Lower leg skin (tissue), 4 donors: ENCODE measurements around the gene ARHGEF2. TPM values are rescaled to one million over a fixed set of nuclear protein-coding genes. Genes with fewer than 3 reads are reported as not detected.

Experiments used
- DNase-seq, 2 donors: peaks; one replicate each; pipeline ENCODE4 v3.0.0-alpha.2; 2019; ENCODE audit warnings: low spot score in 2 of 2
- H3K4me3 ChIP-seq: fragments of 200-600 bp; sonication (generic); 2 replicates; pipeline ENCODE4 v1.5.1; 2017; ENCODE audit warnings: mild to moderate bottlenecking, low read depth; ENCODE audit not compliant: poor library complexity, severe bottlenecking
- POLR2A ChIP-seq, 2 donors: fragments of 450-650 bp; IDR thresholded peaks; one replicate each; pipeline ENCODE4 v1.6.1; 2016 to 2017; ENCODE audit warnings: antibody characterized with exemption in 2 of 2, mild to moderate bottlenecking in 1 of 2, moderate library complexity in 1 of 2
- WGBS, 2 donors: methylation state at CpG; one replicate each; pipeline ENCODE4 v1.1.5; 2018; 5-methylcytosine and 5-hydroxymethylcytosine counted together
- intact Hi-C: fragments of 100-400 bp; cut with DNase I; formaldehyde crosslinking; loops from one replicate; pipeline ENCODE4 v1.15.0; 2023; ENCODE audit warnings: low total_unique reads
- total RNA-seq, 4 donors: library from RNA; depleted of rRNA; stranded (reverse); fragments of >200 nt; gene quantifications; one replicate each; pipeline ENCODE4 v1.1.0, GENCODE V29; 2016
- TF ChIP-seq, protein P1 (sequence below), 3 donors: fragments of 450-650 bp; IDR thresholded peaks; one replicate each; pipeline ENCODE4 v1.5.1; 2016; ENCODE audit warnings: antibody characterized with exemption in 3 of 3, mild to moderate bottlenecking in 3 of 3, moderate library complexity in 2 of 3

ARHGEF2 gene
- total RNA-seq, 4 donors from 2014 or later = 18.7 to 35.5 (median 28.3) TPM

DNA sequence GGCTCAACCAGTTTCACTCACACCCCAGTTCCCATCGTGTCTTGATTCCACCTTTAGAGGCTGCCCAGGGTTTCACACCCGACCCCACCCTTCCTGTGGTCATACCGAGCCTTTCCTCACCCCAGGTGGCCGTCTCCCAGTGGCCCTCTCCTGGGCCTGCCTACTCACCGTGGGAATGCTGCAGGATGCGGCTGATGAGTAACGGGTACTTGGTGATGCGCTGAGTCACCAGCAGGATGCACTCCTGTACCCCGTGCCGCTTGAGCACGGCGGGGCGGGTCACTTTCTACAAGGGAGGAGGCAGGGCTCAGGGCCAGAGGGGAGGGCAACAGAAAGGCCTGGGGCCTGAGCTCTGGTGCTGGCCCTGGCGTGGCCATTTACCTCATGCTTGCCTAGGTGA, 16.4 kb downstream of the ARHGEF2 start:
- WGBS, 2 donors = 40 to 52% methylated on average over 10 to 13 of the region's 14 CpGs
- peak in 1 of 2 donors; percentile 92 for DNase-seq
- intact Hi-C loops = no loop called here
- H3K4me3 ChIP-seq = no peak overlapping the region
- TF ChIP-seq, protein P1, sequence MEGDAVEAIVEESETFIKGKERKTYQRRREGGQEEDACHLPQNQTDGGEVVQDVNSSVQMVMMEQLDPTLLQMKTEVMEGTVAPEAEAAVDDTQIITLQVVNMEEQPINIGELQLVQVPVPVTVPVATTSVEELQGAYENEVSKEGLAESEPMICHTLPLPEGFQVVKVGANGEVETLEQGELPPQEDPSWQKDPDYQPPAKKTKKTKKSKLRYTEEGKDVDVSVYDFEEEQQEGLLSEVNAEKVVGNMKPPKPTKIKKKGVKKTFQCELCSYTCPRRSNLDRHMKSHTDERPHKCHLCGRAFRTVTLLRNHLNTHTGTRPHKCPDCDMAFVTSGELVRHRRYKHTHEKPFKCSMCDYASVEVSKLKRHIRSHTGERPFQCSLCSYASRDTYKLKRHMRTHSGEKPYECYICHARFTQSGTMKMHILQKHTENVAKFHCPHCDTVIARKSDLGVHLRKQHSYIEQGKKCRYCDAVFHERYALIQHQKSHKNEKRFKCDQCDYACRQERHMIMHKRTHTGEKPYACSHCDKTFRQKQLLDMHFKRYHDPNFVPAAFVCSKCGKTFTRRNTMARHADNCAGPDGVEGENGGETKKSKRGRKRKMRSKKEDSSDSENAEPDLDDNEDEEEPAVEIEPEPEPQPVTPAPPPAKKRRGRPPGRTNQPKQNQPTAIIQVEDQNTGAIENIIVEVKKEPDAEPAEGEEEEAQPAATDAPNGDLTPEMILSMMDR (IDR thresholded peaks at IDR 0.05) = no peak
- no peak for TF ChIP-seq POLR2A (IDR thresholded peaks at IDR 0.05)

DNA sequence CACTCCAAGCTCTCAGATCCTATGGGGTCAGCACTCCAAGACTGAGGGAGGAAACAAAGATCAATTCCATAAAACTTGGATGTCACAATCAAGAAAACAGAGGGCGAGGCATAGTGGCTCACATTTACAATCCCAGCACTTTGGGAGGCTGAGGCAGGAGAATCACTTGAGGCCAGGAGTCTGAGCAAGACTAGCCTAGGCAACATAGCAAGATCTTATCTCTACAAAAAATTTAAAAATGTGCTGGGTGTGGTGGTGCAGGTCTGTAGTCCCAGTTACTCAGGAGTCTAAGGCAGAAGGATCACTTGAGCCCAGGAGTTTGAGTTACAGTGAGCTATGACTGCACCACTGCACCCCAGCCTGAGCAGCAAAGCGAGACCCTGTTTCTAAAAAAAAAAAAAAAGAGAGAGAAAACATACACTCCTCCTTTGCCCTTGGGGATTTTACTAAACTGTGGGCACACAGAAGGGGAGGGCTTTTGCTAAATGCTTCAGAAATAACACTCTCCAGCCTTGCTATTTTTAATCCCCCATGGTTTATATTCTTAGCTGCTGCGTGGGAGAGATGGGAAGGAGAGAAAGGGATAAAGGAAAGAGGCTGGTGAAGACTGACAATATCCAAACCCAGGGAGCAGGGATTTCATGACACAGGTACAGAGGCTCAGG, 18.1 kb downstream of the ARHGEF2 start:
- WGBS, 2 donors = 81 to 88% methylated on average over 3 of the region's 3 CpGs
- no peak for DNase-seq
- intact Hi-C loops = no loop called here
- no peak for TF ChIP-seq POLR2A (IDR thresholded peaks at IDR 0.05)
- TF ChIP-seq, protein P1 (IDR thresholded peaks at IDR 0.05) = no peak
- no peak overlapping the region for H3K4me3 ChIP-seq

DNA sequence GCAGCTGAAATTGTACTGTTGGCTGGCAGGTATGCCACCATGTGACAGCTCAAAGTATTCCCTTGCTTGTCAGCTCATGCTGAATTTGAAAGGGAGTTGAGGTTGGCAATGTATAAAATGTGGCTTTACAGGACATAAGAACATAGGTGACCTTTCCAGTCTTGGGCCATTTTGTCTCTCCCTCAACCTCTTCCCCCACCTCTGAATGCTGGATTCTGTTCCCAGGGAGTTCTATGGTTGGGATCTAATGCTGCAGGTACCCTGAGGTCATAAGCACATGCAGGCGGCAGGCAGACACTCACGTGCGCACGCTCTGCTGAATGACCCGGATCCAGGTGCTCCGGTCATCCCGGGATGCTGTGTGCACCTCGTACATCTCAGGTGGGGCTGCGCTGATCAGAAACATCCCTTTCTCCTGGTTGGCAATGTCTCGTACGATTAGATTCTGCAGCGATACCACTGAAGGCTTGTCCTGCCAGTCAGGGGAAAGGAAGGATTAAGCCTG, 20.9 kb downstream of the ARHGEF2 start:
- WGBS, 2 donors = 90 to 93% methylated on average over 12 of the region's 12 CpGs
- no peak overlapping the region for H3K4me3 ChIP-seq
- TF ChIP-seq POLR2A (IDR thresholded peaks at IDR 0.05) = no peak
- TF ChIP-seq, protein P1 (IDR thresholded peaks at IDR 0.05) = no peak
- intact Hi-C loops = no loop called here
- no peak for DNase-seq

DNA sequence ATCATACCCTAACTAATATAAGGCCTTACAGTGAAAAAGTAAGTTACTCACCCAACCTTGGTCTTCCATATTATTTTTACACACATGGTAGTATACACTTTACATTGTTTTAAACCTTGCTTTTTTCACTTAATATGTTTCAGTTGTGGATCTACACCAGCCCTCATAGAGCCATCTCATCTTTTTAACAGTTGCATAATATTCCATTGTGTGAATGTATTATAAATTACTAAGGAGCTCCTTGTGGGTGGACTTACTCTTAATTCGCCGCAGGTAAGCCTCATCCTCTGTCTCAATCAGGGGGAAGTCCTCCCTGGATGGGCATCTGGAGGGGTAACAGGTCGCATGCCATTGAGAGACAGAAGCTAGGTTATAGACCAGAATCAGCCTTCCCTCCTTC, 23.7 kb downstream of the ARHGEF2 start:
- TF ChIP-seq, protein P1 (IDR thresholded peaks at IDR 0.05) = no peak
- TF ChIP-seq POLR2A (IDR thresholded peaks at IDR 0.05) = no peak
- H3K4me3 ChIP-seq = no peak overlapping the region
- intact Hi-C loops = no loop called here
- WGBS, 2 donors = 95 to 96% methylated on average over 3 of the region's 3 CpGs
- DNase-seq = no peak

DNA sequence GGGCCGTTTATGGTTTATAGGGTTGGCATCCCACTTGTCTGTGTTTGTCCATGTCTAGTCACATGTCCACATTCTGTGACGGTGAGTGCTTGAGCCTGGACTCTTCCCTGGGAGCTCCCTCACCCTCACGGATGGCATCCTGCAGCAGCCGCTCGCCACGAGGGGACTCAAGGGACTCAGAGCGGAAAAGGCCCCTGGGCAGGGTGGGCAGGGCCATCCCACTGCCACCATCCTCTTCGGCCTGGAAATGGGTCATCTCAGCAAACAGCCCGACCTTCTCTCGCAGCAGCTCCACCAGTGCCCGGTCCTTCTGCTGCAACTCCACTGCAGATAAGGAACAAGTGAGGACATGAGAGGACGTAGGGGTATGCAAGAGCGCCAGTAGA, 25.8 kb downstream of the ARHGEF2 start:
- no peak overlapping the region for H3K4me3 ChIP-seq
- 90 to 92% methylated on average over 13 of the region's 13 CpGs for WGBS, 2 donors
- no peak for TF ChIP-seq POLR2A (IDR thresholded peaks at IDR 0.05)
- TF ChIP-seq, protein P1 (IDR thresholded peaks at IDR 0.05) = no peak
- intact Hi-C loops = no loop called here
- DNase-seq = no peak
